ENCODE results near the gene GPM6B. TPM values are rescaled to one million over a fixed set of nuclear protein-coding genes. Genes with fewer than 3 reads are reported as not detected.

GPM6B gene, protein sequence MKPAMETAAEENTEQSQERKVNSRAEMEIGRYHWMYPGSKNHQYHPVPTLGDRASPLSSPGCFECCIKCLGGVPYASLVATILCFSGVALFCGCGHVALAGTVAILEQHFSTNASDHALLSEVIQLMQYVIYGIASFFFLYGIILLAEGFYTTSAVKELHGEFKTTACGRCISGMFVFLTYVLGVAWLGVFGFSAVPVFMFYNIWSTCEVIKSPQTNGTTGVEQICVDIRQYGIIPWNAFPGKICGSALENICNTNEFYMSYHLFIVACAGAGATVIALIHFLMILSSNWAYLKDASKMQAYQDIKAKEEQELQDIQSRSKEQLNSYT
- not detected for total RNA-seq (2021; fragmentation: NEBNext Ultra II Directional; extraction: Animal tissue kit (Norgen Biotek cat#: 25700))
- long read RNA-seq, partial matches to known transcripts = 0 of 2 reads
- long read RNA-seq, other reads (novel, unspliced or antisense) = 2 of 2 reads

DNA sequence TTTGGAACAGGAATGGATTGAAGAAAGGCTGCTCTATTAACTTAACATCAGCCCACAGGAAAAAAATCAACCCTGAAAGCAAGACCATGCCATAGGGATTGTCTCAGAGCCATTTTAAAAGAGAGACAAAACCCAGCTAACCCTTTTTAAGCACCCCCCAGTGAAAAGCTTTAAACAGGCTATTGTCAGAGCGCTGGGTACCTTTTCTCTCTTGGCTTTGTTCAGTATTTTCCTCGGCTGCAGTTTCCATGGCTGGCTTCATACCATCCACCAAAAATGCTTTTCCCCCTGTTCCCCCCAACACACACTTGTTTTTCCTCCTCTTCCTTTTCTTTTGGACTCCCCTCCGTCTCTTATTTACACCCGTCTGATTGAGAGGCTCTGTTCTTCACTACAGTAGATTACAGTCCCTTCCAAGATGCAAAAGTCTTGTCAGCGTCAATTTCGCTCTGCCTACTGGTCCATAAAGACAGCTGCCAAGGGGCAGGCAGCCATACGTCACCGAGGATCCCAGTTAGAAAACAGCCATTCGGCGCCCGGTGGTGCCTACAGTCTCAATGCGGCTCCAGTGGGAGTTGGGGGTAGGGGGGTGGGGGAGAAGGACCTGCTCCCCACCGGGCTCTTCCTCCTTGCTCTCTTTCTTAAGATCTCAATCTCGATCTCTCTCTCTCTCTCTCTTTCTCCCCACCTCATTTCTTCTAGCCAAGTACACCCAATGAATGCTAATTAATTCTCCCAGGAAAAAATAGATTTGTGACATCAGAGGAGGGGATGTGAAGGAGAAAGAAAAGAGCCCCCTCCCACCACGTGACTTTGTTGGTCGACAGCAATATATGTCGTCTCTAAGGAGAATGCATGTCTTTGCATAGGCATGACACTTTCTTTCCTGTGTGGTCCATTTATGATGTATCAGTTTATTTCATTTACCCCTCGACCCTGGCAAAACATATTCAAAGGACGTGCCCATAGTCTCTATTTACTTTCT lies at the start of gene GPM6B:
TSS of gene GPM6B (minus strand) at position 451 of the 985 bp plus-strand sequence. CDS start at position 262, 189 bp downstream.
- DNase-seq = no peak
- H3K4me1 Mint-ChIP-seq (ENCODE audit: low read depth) = no peaks in the 10 kb centered on the region
- H3K4me3 Mint-ChIP-seq = no peak within 1 kb of the TSS
- H3K9me3 Mint-ChIP-seq = no peaks in the 10 kb centered on the region
- H3K27me3 Mint-ChIP-seq (ENCODE audit: insufficient read depth) = peaks cover 6% of the 10 kb centered on the region
- TF ChIP-seq, protein P1, sequence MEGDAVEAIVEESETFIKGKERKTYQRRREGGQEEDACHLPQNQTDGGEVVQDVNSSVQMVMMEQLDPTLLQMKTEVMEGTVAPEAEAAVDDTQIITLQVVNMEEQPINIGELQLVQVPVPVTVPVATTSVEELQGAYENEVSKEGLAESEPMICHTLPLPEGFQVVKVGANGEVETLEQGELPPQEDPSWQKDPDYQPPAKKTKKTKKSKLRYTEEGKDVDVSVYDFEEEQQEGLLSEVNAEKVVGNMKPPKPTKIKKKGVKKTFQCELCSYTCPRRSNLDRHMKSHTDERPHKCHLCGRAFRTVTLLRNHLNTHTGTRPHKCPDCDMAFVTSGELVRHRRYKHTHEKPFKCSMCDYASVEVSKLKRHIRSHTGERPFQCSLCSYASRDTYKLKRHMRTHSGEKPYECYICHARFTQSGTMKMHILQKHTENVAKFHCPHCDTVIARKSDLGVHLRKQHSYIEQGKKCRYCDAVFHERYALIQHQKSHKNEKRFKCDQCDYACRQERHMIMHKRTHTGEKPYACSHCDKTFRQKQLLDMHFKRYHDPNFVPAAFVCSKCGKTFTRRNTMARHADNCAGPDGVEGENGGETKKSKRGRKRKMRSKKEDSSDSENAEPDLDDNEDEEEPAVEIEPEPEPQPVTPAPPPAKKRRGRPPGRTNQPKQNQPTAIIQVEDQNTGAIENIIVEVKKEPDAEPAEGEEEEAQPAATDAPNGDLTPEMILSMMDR (IDR thresholded peaks at IDR 0.05) = no peak
- no peaks in the 10 kb centered on the region for H3K36me3 Mint-ChIP-seq (ENCODE audit: low read depth)
- no peak within 1 kb of the TSS for H3K27ac Mint-ChIP-seq

DNA sequence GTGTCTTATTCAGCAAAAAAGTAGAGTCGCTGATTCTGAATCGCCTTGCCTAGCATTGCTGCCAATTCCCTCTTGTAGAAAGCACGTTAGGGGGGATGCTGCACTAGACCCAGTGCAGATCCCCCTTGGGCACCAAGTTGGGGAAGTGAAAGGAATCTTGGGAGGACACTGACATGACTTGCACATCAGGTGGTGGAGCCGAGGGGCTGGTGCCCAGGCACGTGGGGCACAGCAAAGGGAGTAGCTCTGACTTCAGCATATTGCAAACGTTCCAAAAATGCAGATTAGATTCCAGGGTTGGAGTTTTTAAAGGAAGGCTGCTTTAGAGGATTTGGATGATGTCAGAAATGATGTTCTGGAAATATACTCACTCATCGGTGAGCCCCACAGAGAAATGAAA lies 47.4 kb upstream of the GPM6B start:
- no peaks in the 10 kb centered on the region for H3K36me3 Mint-ChIP-seq (ENCODE audit: low read depth)
- no peak overlapping the region for H3K27ac Mint-ChIP-seq
- no peak for DNase-seq
- no peaks in the 10 kb centered on the region for H3K4me1 Mint-ChIP-seq (ENCODE audit: low read depth)
- TF ChIP-seq, protein P1 (IDR thresholded peaks at IDR 0.05) = no peak
- H3K4me3 Mint-ChIP-seq = no peak overlapping the region
- H3K9me3 Mint-ChIP-seq = no peaks in the 10 kb centered on the region
- no peaks in the 10 kb centered on the region; the same call in 1 of the 2 replicates for H3K27me3 Mint-ChIP-seq (ENCODE audit: insufficient read depth)

DNA sequence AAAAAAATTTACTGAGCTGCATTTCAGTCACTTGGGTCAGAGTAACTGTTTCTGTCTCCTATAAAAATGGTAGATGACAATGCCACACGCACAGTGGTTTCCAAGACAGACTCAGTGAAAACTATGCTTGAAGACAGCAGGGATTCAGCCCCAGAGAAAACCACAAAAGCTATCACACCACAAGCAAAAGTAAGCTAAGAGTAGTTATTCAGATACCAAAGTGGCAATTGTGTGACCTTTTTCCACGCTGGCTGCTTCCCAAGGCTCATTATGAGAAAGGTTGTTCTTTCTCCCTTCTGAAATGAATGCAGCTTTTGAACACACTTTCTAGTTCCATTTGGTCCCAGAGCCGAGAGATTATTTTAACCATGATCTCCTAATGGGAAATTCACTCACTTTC lies 46.4 kb upstream of the GPM6B start:
- Mint-ChIP-seq H3K36me3 (ENCODE audit: low read depth) (no peaks in the 10 kb centered on the region), H3K27ac (no peak overlapping the region), H3K27me3 (ENCODE audit: insufficient read depth) (no peaks in the 10 kb centered on the region; the same call in 1 of the 2 replicates), H3K9me3 (no peaks in the 10 kb centered on the region), H3K4me3 (no peak overlapping the region), H3K4me1 (ENCODE audit: low read depth) (no peaks in the 10 kb centered on the region)
- no peak for DNase-seq
- TF ChIP-seq, protein P1 (IDR thresholded peaks at IDR 0.05) = no peak

DNA sequence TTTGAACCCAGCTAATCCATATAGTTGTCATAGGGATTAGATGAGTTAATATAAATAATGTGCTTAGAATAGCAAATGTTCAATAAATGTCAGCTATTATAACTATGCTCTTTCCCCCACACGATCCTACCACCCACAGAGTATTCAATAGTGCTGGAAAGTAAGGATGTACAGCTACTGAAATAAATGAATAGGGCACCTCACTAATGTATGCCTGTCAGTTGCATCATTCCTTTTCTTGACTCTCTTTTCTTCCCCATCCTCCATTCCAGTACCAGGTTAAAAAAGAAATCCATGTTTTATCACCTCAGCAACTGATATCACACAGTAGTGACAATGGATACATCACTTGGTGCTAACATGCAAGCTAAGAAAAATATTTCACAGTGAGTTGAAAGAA lies 42.8 kb upstream of the GPM6B start:
- Mint-ChIP-seq H3K4me3 (no peak overlapping the region), H3K9me3 (no peaks in the 10 kb centered on the region), H3K27ac (no peak overlapping the region), H3K36me3 (ENCODE audit: low read depth) (no peaks in the 10 kb centered on the region), H3K4me1 (ENCODE audit: low read depth) (no peaks in the 10 kb centered on the region), H3K27me3 (ENCODE audit: insufficient read depth) (no peaks in the 10 kb centered on the region; the same call in 1 of the 2 replicates)
- TF ChIP-seq, protein P1 (IDR thresholded peaks at IDR 0.05) = no peak
- DNase-seq = no peak

DNA sequence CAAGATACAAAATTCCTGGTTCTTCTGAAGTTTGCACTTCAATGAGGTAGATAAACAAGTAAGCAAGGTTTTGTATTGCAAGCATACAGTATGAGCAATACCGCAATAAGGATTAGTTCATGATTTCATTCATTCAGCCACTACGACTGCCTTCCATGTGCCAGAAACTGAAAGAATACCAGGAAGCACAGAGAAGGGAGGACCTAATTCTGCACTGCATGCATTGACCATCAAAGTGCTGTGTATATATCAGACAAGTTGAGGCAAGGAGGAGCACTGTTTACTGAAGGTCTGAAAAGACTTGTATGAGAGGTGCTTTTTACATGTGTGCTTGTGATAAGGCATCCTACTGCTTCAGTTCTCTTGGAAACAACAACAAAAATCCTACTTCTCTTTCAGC lies 40.9 kb upstream of the GPM6B start:
- H3K27ac Mint-ChIP-seq = no peak overlapping the region
- no peak for DNase-seq
- no peaks in the 10 kb centered on the region for H3K36me3 Mint-ChIP-seq (ENCODE audit: low read depth)
- H3K27me3 Mint-ChIP-seq (ENCODE audit: insufficient read depth) = no peaks in the 10 kb centered on the region; the same call in 1 of the 2 replicates
- H3K9me3 Mint-ChIP-seq = no peaks in the 10 kb centered on the region
- TF ChIP-seq, protein P1 (IDR thresholded peaks at IDR 0.05) = no peak
- H3K4me3 Mint-ChIP-seq = no peak overlapping the region
- H3K4me1 Mint-ChIP-seq (ENCODE audit: low read depth) = no peaks in the 10 kb centered on the region

Data from HFFc6 (cell line).